ENCODE results near the gene UBAC2. TPM values are rescaled to one million over a fixed set of nuclear protein-coding genes. Genes with fewer than 3 reads are reported as not detected.

The UBAC2 gene
- total RNA-seq, 2 donors from 2014 or later = 72.7 to 80.4 TPM

DNA sequence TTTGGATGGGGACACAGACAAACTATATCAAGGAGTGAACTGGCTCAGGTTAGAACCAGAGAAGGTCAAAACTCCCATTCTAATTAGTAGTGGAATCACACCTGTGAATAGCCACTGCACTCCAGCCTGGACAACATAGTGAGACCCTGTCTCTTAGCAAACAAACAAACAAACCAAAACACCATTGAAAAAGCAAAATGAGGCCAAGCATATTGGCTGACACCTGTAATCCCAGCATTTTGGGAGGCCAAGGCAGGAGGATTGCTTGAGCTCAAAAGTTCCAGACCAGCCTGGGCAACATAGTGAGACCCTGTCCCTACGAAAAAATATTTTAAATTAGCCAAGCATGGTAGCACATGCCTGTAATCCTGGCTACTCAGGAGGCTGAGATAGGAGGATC, 39.1 kb upstream of the UBAC2 start:
- no peaks in the 10 kb centered on the region for H3K27me3 Mint-ChIP-seq (ENCODE audit: insufficient read depth)
- DNase-seq = no peak
- TF ChIP-seq, protein P1, sequence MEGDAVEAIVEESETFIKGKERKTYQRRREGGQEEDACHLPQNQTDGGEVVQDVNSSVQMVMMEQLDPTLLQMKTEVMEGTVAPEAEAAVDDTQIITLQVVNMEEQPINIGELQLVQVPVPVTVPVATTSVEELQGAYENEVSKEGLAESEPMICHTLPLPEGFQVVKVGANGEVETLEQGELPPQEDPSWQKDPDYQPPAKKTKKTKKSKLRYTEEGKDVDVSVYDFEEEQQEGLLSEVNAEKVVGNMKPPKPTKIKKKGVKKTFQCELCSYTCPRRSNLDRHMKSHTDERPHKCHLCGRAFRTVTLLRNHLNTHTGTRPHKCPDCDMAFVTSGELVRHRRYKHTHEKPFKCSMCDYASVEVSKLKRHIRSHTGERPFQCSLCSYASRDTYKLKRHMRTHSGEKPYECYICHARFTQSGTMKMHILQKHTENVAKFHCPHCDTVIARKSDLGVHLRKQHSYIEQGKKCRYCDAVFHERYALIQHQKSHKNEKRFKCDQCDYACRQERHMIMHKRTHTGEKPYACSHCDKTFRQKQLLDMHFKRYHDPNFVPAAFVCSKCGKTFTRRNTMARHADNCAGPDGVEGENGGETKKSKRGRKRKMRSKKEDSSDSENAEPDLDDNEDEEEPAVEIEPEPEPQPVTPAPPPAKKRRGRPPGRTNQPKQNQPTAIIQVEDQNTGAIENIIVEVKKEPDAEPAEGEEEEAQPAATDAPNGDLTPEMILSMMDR (conservative IDR thresholded peaks at IDR 0.05) = no peak
- no peak overlapping the region for H3K9ac ChIP-seq (ENCODE audit: extremely low read depth, low read length, poor library complexity, severe bottlenecking)
- no peaks in the 10 kb centered on the region for H3K4me1 ChIP-seq (ENCODE audit: control insufficient read depth, insufficient read depth, low read length)
- H3K36me3 Mint-ChIP-seq (ENCODE audit: low read depth) = no peaks in the 10 kb centered on the region
- no peak overlapping the region for H3K4me3 Mint-ChIP-seq
- 96 to 100% methylated on average over 1 of the region's 1 CpG for WGBS, 2 experiments (ENCODE audit: insufficient coverage in 1 of 2, insufficient read length in 1 of 2)
- no peak overlapping the region for H3K27ac ChIP-seq (ENCODE audit: low read depth, low read length)
- H3K9me3 Mint-ChIP-seq = no peaks in the 10 kb centered on the region
- no peak overlapping the region for H3K4me3 ChIP-seq (ENCODE audit: low read length)
- H3K36me3 ChIP-seq (ENCODE audit: control insufficient read depth, insufficient read depth, low read length) = no peaks in the 10 kb centered on the region
- no peaks in the 10 kb centered on the region for H3K9me3 ChIP-seq (ENCODE audit: control insufficient read depth, low read length)
- H3K4me1 Mint-ChIP-seq = peaks cover 4% of the 10 kb centered on the region
- H3K27ac Mint-ChIP-seq = no peak overlapping the region
- no peaks in the 10 kb centered on the region for H3K27me3 ChIP-seq (ENCODE audit: control insufficient read depth, insufficient read depth, low read length, poor library complexity, severe bottlenecking)

DNA sequence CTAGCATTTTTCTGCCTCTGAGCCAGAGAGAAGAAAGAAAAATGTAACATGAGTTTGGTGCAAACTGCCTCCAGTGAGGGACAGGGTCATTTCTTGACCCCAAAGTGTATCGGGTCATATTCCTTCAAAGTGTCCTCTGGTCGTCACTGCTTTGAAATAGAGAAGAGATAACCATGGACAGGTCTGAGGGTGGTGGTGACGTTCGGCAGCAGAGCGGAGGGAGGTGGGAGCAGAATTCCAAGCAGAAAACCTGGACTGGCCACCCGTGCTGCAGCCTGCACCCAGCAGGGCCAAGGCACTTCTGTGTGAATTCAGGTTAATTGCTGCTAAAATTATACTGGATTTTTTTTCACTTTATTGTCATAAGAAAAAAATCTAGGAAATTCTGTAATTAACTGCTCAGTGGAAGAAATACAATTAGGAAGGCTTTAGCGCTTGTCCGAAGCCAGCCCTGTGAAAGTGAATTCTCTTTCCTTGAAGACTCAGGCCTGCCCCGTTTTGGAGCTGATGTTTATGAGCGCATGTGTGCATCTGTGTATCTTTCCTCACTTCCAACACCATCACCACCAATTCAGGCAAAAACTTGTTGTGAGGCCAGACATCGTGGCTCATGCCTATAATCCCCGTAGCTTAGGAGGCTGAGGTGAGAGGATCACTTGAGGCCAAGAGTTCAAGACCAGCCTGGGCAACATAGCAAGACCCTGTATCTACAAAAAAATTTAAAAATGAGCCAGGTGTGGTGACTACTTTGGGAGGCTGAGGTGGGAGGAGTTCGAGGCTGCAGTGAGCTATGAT, 37.9 kb upstream of the UBAC2 start:
- no peak overlapping the region for H3K9ac ChIP-seq (ENCODE audit: extremely low read depth, low read length, poor library complexity, severe bottlenecking)
- TF ChIP-seq, protein P1 (conservative IDR thresholded peaks at IDR 0.05) = no peak
- no peak for DNase-seq
- H3K27ac Mint-ChIP-seq = no peak overlapping the region
- H3K36me3 Mint-ChIP-seq (ENCODE audit: low read depth) = no peaks in the 10 kb centered on the region
- WGBS, 2 experiments (ENCODE audit: insufficient coverage in 1 of 2, insufficient read length in 1 of 2) = 78 to 87% methylated on average over 7 to 13 of the region's 13 CpGs
- no peak overlapping the region for H3K4me3 ChIP-seq (ENCODE audit: low read length)
- H3K4me3 Mint-ChIP-seq = no peak overlapping the region
- no peaks in the 10 kb centered on the region for H3K4me1 ChIP-seq (ENCODE audit: control insufficient read depth, insufficient read depth, low read length)
- H3K4me1 Mint-ChIP-seq = peaks cover 4% of the 10 kb centered on the region
- no peak overlapping the region for H3K27ac ChIP-seq (ENCODE audit: low read depth, low read length)
- H3K9me3 ChIP-seq (ENCODE audit: control insufficient read depth, low read length) = no peaks in the 10 kb centered on the region
- no peaks in the 10 kb centered on the region for H3K27me3 ChIP-seq (ENCODE audit: control insufficient read depth, insufficient read depth, low read length, poor library complexity, severe bottlenecking)
- no peaks in the 10 kb centered on the region for H3K36me3 ChIP-seq (ENCODE audit: control insufficient read depth, insufficient read depth, low read length)
- H3K9me3 Mint-ChIP-seq = peaks cover 2% of the 10 kb centered on the region
- peaks cover under 1% of the 10 kb centered on the region for H3K27me3 Mint-ChIP-seq (ENCODE audit: insufficient read depth)

DNA sequence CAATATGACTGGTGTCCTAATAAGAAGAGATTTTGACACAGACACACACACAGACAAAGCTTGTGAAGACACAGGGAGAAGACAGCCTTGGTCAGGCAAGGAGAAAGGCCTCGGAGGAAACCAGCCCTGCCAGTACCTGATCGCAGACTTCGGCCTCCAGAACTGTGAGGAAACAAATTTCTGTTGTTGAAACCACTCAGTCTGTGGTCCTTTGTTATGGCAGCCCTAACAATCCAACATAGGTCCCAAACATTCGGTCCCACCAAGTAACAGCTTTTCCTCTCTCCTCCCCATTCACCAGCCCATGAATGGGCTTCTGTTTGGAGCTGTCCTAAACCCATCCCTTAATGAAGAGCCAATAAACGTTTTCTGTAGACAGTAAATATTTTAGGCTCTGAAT, 36.4 kb upstream of the UBAC2 start:
- no peaks in the 10 kb centered on the region for H3K9me3 ChIP-seq (ENCODE audit: control insufficient read depth, low read length)
- TF ChIP-seq, protein P1 (conservative IDR thresholded peaks at IDR 0.05) = no peak
- Mint-ChIP-seq H3K9me3 (peaks cover 9% of the 10 kb centered on the region), H3K36me3 (ENCODE audit: low read depth) (no peaks in the 10 kb centered on the region), H3K27ac (no peak overlapping the region), H3K4me1 (no peaks in the 10 kb centered on the region), H3K27me3 (ENCODE audit: insufficient read depth) (peaks cover 7% of the 10 kb centered on the region), H3K4me3 (no peak overlapping the region)
- no peak overlapping the region for H3K27ac ChIP-seq (ENCODE audit: low read depth, low read length)
- no peak for DNase-seq
- no peak overlapping the region for H3K9ac ChIP-seq (ENCODE audit: extremely low read depth, low read length, poor library complexity, severe bottlenecking)
- no peak overlapping the region for H3K4me3 ChIP-seq (ENCODE audit: low read length)
- 92 to 96% methylated on average over 4 to 5 of the region's 5 CpGs for WGBS, 2 experiments (ENCODE audit: insufficient coverage in 1 of 2, insufficient read length in 1 of 2)
- no peaks in the 10 kb centered on the region for H3K36me3 ChIP-seq (ENCODE audit: control insufficient read depth, insufficient read depth, low read length)
- no peaks in the 10 kb centered on the region for H3K27me3 ChIP-seq (ENCODE audit: control insufficient read depth, insufficient read depth, low read length, poor library complexity, severe bottlenecking)
- H3K4me1 ChIP-seq (ENCODE audit: control insufficient read depth, insufficient read depth, low read length) = no peaks in the 10 kb centered on the region
